Fibroblast of lung (primary cell): Measurements from ENCODE around the gene CD226. TPM values are rescaled to one million over a fixed set of nuclear protein-coding genes. Genes with fewer than 3 reads are reported as not detected.

Source experiments
- DNase-seq, 2 donors: peaks; one replicate each; pipeline versions ENCODE4 v3.0.0 to v3.0.0-alpha.2; 2010; ENCODE audit warnings: low read depth in 2 of 2
- H2AFZ ChIP-seq: 2 replicates; pipeline ENCODE4 v1.5.1; 2012; ENCODE audit warnings: low read length, control low read depth, inconsistent platforms
- H3K27ac ChIP-seq: 2 replicates; pipeline ENCODE4 v1.5.1; 2011; ENCODE audit warnings: low read length, control low read depth; ENCODE audit not compliant: insufficient read depth
- H3K27me3 ChIP-seq: 2 replicates; pipeline ENCODE4 v1.5.1; 2011; ENCODE audit warnings: mild to moderate bottlenecking, low read length; ENCODE audit not compliant: control insufficient read depth, insufficient read depth
- H3K36me3 ChIP-seq: 2 replicates; pipeline ENCODE4 v1.5.1; 2011; ENCODE audit warnings: low read length; ENCODE audit not compliant: control insufficient read depth, insufficient read depth
- H3K4me1 ChIP-seq: 2 replicates; pipeline ENCODE4 v1.5.1; 2011; ENCODE audit warnings: low read length; ENCODE audit not compliant: control insufficient read depth, insufficient read depth; ENCODE audit errors: extremely low read depth
- H3K4me2 ChIP-seq: 2 replicates; pipeline ENCODE4 v1.5.1; 2011; ENCODE audit warnings: low read length, control low read depth; ENCODE audit not compliant: insufficient read depth; ENCODE audit errors: extremely low read depth
- H3K4me3 ChIP-seq, 4 experiments: fragments of 200-600 bp in 1 of 4; sonication (generic) in 1 of 4; replicated peaks in 1 of 4; 2 replicates each; pipeline ENCODE4 v1.5.1; 2011 to 2016; ENCODE audit warnings: low read length in 4 of 4, low read depth in 3 of 4, mild to moderate bottlenecking in 3 of 4, control low read depth in 2 of 4, inconsistent platforms in 1 of 4, mixed read lengths in 1 of 4; ENCODE audit not compliant: insufficient read depth in 1 of 4; ENCODE audit errors: control extremely low read depth in 1 of 4
- H3K79me2 ChIP-seq: 2 replicates; pipeline ENCODE4 v1.5.1; 2012; ENCODE audit warnings: mild to moderate bottlenecking, low read length, inconsistent platforms; ENCODE audit not compliant: control insufficient read depth, insufficient read depth
- H3K9ac ChIP-seq: 2 replicates; pipeline ENCODE4 v1.5.1; 2011; ENCODE audit warnings: mild to moderate bottlenecking, low read length, control low read depth; ENCODE audit not compliant: insufficient read depth
- H3K9me3 ChIP-seq: 2 replicates; pipeline ENCODE4 v1.5.1; 2012; ENCODE audit warnings: low read depth, low read length; ENCODE audit not compliant: control insufficient read depth, insufficient read depth
- H4K20me1 ChIP-seq: 2 replicates; pipeline ENCODE4 v1.5.1; 2011; ENCODE audit warnings: low read length; ENCODE audit not compliant: control insufficient read depth, insufficient read depth; ENCODE audit errors: extremely low read depth
- CTCF ChIP-seq, 2 donors: IDR thresholded peaks in 1 of 2; conservative IDR thresholded peaks in 1 of 2; 1 replicate in 1 of 2; 2 replicates in 1 of 2; pipeline ENCODE4 v1.5.1; 2011 to 2012; ENCODE audit warnings: low read length in 2 of 2, control low read depth in 1 of 2, inconsistent platforms in 1 of 2, low read depth in 1 of 2, mild to moderate bottlenecking in 1 of 2
- EZH2 ChIP-seq: IDR thresholded peaks from 2 replicates; pipeline ENCODE4 v1.5.1; 2012; ENCODE audit warnings: low read length, control low read depth, mild to moderate bottlenecking; ENCODE audit errors: missing control alignments
- polyA plus RNA-seq, 2 donors: library from polyadenylated mRNA; depleted of rRNA in 1 of 2; stranded (reverse) in 1 of 2; unstranded in 1 of 2; fragments of >200 nt; gene quantifications; 2 replicates each; pipeline ENCODE4 v1.2.1, GENCODE V29; 2011 to 2012; ENCODE audit warnings: missing spikeins in 1 of 2
- total RNA-seq: library from RNA; depleted of rRNA; stranded (reverse); fragments of >200 nt; gene quantifications from 2 replicates; pipeline ENCODE4 v1.2.1, GENCODE V29; 2014

Gene CD226
- total and polyA plus RNA-seq, 2 donors (not counting 1 experiment from before 2014, with no cell fraction given): 0.33 to 0.42 TPM

GRCh38 chr18:69981948-69982347 lies 34.3 kb upstream of the CD226 start:
- H3K36me3 ChIP-seq: no peaks in the 10 kb centered on the region

GRCh38 chr18:69980982-69981804 lies 33.5 kb upstream of the CD226 start:
- H3K4me1 ChIP-seq: no peaks in the 10 kb centered on the region
- H3K27me3 ChIP-seq: no peaks in the 10 kb centered on the region
- no peak overlapping the region for H3K9ac ChIP-seq
- no peak overlapping the region for H3K4me3 ChIP-seq
- no peaks in the 10 kb centered on the region for H3K9me3 ChIP-seq
- H3K4me2 ChIP-seq: no peak overlapping the region
- H3K27ac ChIP-seq: no peak overlapping the region
- no peak for DNase-seq
- TF ChIP-seq EZH2 (no peak), CTCF (conservative IDR thresholded peaks at IDR 0.05 in 1 of 2, IDR thresholded peaks at IDR 0.05 in 1 of 2; ENCODE audit: low read depth in 1 of 2, low read length in 2 of 2) (no peak)
- no peaks in the 10 kb centered on the region for H3K79me2 ChIP-seq
- no peak overlapping the region for H2AFZ ChIP-seq
- no peaks in the 10 kb centered on the region for H4K20me1 ChIP-seq
- no peaks in the 10 kb centered on the region for H3K36me3 ChIP-seq

More at GRCh38 chr18:69981948-69982347, 34.3 kb upstream of the CD226 start:
- Histone ChIP-seq H3K9me3 (no peaks in the 10 kb centered on the region), H2AFZ (no peak overlapping the region), H3K79me2 (no peaks in the 10 kb centered on the region), H3K4me3 (no peak overlapping the region), H3K27ac (no peak overlapping the region), H4K20me1 (no peaks in the 10 kb centered on the region), H3K4me1 (no peaks in the 10 kb centered on the region), H3K27me3 (no peaks in the 10 kb centered on the region), H3K4me2 (no peak overlapping the region), H3K9ac (no peak overlapping the region)
- TF ChIP-seq EZH2 (no peak), CTCF (conservative IDR thresholded peaks at IDR 0.05 in 1 of 2, IDR thresholded peaks at IDR 0.05 in 1 of 2; ENCODE audit: low read depth in 1 of 2, low read length in 2 of 2) (no peak)
- DNase-seq: no peak

GRCh38 chr18:69980509-69980908 lies 32.8 kb upstream of the CD226 start:
- H3K79me2 ChIP-seq: no peaks in the 10 kb centered on the region
- H3K4me2 ChIP-seq: no peak overlapping the region
- H2AFZ ChIP-seq: no peak overlapping the region
- no peak for DNase-seq
- H3K9ac ChIP-seq: no peak overlapping the region
- H3K9me3 ChIP-seq: no peaks in the 10 kb centered on the region
- no peaks in the 10 kb centered on the region for H3K4me1 ChIP-seq
- H3K27ac ChIP-seq: no peak overlapping the region
- no peak for TF ChIP-seq EZH2
- no peak for TF ChIP-seq CTCF (conservative IDR thresholded peaks at IDR 0.05 in 1 of 2, IDR thresholded peaks at IDR 0.05 in 1 of 2; ENCODE audit: low read depth in 1 of 2, low read length in 2 of 2)
- H4K20me1 ChIP-seq: no peaks in the 10 kb centered on the region
- no peaks in the 10 kb centered on the region for H3K36me3 ChIP-seq
- H3K4me3 ChIP-seq: no peak overlapping the region
- H3K27me3 ChIP-seq: no peaks in the 10 kb centered on the region
